ENCODE data around the gene C11orf42.

- TF ChIP-seq, protein P1, sequence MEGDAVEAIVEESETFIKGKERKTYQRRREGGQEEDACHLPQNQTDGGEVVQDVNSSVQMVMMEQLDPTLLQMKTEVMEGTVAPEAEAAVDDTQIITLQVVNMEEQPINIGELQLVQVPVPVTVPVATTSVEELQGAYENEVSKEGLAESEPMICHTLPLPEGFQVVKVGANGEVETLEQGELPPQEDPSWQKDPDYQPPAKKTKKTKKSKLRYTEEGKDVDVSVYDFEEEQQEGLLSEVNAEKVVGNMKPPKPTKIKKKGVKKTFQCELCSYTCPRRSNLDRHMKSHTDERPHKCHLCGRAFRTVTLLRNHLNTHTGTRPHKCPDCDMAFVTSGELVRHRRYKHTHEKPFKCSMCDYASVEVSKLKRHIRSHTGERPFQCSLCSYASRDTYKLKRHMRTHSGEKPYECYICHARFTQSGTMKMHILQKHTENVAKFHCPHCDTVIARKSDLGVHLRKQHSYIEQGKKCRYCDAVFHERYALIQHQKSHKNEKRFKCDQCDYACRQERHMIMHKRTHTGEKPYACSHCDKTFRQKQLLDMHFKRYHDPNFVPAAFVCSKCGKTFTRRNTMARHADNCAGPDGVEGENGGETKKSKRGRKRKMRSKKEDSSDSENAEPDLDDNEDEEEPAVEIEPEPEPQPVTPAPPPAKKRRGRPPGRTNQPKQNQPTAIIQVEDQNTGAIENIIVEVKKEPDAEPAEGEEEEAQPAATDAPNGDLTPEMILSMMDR (IDR thresholded peaks at IDR 0.05) = no peak
- TF ChIP-seq EP300 (IDR thresholded peaks at IDR 0.05) = no peak
Measured at GRCh38 chr11:6229911-6230310, 24.6 kb downstream of the C11orf42 start.

Data from tibial nerve (tissue), 4 donors.